ENCODE results near the gene ZIC5.
"Not testable (repeated sequence)": the region's sequence is repeated elsewhere in the genome, so short reads cannot be mapped to it uniquely, and the experiment has no call there.

The ZIC5 gene

GRCh38 chr13:99960663-99961311, 10.8 kb downstream of the ZIC5 start:
- DNase-seq (ENCODE audit: low read depth in 1 of 2, low spot score in 1 of 2), result no peak

DNA sequence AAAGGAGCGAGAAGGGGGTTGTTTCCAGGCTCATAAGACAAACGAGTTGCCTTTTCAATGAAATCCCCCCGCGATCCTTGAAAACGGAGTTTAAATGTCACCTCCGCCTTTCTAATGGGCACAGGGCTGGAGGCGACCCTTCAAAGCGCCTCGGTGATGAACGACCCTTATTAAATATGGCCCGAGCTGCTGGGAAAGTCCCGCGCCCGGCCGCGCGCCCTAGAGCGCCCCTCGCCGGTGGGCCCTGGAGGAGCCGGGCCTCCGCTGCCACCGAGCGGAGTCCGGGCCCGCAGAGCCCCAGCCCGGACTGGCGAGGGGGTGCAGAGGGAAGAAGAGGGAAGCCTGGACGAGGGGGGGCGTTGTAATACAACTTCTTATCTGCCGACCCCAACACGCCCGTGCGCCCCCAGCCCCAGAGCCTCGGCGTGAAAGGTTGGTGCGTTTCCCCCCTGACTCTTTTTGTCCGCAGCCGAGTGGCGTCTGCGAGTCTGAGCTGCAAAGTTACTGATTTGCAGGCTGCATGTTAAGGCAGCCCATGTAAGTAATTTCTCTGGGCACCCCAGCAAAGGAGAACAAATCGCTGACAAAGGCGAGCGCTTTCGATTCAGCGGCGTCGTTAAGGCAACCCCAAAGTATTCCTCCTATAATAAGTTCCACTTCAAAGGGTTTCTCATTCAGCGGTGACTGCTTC, 11.9 kb downstream of the ZIC5 start:
- no peak for DNase-seq (ENCODE audit: low read depth in 1 of 2, low spot score in 1 of 2)

- DNase-seq (ENCODE audit: low read depth in 1 of 2, low spot score in 1 of 2), result no peak
Measured at GRCh38 chr13:99959127-99959539, 12.4 kb downstream of the ZIC5 start.

- DNase-seq (ENCODE audit: low read depth in 1 of 2, low spot score in 1 of 2), result no peak
Measured at GRCh38 chr13:99958406-99959126, 13.0 kb downstream of the ZIC5 start.

- DNase-seq (ENCODE audit: low read depth in 1 of 2, low spot score in 1 of 2), result no peak
Measured at GRCh38 chr13:99956473-99957349, 14.9 kb downstream of the ZIC5 start.

- no peak for DNase-seq (ENCODE audit: low read depth in 1 of 2, low spot score in 1 of 2)
Measured at GRCh38 chr13:99955747-99956472, 15.7 kb downstream of the ZIC5 start.

DNA sequence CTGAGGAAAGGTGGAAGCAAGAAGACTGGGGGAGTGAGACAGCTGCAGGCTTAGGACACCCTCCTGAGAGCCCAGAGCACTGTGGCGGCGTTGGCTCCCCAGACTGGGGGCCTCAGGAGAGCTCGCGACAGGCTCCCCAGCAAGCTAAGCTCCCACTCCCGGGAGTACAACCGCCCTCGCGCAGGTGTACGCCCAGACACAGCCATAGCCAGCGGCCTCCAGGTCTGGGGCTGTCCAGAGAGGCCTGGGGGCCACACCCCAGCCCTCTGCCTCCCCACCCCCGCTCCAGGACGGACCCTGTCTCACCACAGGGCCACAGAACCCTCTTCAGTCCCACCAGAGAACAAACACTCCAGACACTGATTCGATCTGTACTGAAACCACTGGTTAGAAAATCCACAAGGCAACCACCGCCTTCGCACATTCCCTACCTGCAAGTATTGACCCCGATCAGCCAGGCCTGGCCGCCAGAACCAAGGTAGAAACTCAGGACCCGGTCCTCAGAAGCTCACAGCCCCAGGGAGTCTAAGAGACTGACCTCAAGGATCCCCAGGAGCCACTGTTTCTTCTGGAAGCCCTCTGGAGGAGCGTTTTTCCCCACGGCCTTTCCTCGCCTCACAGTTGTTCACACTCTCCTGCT, 16.3 kb downstream of the ZIC5 start:
- DNase-seq (ENCODE audit: low read depth in 1 of 2, low spot score in 1 of 2), result no peak

- no peak for DNase-seq (ENCODE audit: low read depth in 1 of 2, low spot score in 1 of 2)
Measured at GRCh38 chr13:99953138-99953755, 18.3 kb downstream of the ZIC5 start.

- DNase-seq (ENCODE audit: low read depth in 1 of 2, low spot score in 1 of 2), result not testable (repeated sequence)
Measured at GRCh38 chr13:99951666-99952065, 19.9 kb downstream of the ZIC5 start.

DNA sequence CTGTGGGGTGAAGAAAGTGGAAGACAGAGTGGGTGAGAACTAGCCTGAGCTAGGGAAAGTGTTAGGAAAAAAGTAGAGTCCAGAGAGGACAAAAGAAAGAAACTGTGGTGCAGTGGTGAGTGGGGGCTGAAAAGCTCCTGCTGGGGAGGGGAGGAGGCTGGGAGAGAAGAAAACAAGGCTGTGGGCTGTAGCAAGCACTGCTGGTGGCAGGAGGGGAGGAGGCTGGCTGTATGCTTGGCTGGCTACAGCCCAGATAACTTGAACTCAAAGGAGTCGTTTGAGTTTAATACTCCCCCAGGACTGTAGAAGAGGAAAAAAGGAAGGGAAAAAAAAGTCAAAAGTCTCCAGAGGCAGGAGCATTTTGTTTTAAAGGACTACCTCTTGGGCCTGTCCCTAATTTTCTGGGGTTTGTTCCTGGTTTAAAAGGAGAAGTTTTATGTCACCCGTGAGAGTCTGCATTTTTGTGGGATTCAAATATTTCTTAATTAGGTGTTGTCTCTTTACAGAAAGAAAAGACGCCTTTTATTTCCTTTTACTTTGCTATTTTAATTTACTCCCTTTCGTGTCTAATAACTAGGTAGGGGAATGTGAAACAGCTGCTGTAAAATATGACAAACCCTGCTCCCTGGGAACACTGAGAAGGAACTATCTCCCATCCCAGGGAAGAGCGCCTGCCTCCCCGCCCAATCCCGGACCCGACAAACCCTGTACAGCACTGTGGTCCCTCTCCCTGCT, 21.7 kb downstream of the ZIC5 start:
- DNase-seq (ENCODE audit: low read depth in 1 of 2, low spot score in 1 of 2), result no peak

DNA sequence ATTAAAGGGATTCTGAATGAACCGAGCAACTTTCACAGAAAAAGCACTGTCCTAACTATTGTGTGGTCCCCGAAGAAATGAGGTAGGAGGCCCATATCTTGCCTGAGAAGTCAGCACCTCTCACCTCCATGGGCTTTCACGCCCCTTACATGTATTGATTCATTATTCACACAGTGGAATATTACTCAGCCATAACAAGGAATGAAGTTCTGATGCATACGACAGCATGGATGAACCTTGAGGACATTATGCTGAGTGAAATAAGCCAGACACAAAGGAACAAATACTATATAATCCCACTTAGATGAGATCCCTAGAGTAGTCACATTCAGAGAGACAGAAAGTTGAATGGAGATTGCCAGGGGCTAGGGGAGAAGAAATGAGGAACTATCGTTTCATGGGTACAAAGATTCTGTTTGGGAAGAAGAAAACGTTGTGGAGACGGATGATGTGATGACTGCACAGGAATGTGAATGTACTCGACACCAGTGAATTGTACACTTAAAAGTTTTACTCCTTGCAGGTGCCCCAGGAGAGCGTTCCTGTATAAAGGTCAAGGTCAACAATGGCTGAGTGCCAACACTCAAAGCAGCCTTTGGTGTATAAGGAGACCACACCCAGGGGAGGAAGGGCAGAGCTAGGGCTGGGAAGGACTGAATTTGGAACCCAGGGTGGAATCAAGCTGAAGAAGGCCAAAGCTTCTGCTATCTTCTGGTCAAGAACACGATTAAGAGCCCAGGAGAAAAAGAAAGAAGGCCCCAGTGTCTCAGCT, 22.5 kb downstream of the ZIC5 start:
- no peak for DNase-seq (ENCODE audit: low read depth in 1 of 2, low spot score in 1 of 2)

DNA sequence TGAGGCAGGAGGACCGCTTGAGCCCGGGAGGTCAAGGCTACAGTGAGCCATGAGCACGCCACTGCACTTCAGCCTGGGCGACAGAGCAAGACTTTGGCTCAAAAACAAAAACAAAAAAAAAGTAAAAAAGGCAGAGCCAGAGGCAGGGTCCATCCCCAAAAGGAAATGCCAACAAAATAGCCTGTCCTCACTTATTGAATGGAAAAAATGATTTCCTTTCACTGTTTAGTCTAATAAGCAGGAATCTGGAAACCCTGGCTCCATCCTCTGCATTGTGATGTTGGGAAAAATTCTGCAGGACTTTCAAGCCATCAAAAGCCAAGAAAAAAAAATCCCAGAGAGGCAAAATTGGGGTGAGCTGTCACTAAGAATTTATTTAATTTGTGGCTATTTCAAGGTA, 23.2 kb downstream of the ZIC5 start:
- DNase-seq (ENCODE audit: low read depth in 1 of 2, low spot score in 1 of 2), result no peak

DNA sequence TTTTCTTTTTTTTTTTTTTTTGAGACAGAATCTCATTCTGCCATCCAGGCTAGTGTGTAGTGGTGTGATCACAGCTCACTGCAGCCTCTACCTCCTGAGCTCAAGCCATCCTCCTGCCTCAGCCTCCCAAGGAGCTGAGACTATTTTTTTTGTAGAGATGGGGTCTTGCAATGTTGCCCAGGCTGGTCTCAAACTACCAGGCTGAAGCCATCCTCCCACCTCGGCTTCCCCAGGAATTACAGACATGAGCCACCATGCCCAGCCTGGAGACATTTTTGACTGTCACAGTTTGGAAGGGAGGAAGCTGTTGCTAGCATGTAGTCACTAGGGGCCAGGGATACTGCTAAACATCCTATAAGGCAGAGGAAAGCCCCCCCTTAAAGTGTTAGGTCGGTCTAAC, 23.9 kb downstream of the ZIC5 start:
- no peak for DNase-seq (ENCODE audit: low read depth in 1 of 2, low spot score in 1 of 2)

DNA sequence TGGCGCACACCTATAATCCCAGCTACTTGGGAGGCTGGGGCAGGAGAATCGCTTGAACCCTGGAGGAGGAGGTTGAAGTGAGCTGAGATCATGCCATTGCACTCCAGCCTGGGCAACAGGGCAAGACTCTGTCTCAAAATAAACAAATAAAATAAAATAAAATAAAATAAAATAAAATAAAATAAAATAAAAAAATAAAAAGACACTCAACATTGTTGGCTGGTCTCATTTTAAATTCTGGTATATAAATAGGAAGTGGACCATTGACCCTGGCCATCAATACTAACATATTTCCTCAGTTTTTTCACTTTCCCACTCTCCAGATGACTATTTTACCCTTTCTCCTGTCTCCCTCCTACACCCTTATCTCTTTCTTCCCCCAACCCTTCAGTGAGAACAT, 26.1 kb downstream of the ZIC5 start:
- DNase-seq (ENCODE audit: low read depth in 1 of 2, low spot score in 1 of 2), result not testable (repeated sequence)

- no peak for DNase-seq (ENCODE audit: low read depth in 1 of 2, low spot score in 1 of 2)
Measured at GRCh38 chr13:99944606-99945005, 27.0 kb downstream of the ZIC5 start.

GRCh38 chr13:99944102-99944501, 27.5 kb downstream of the ZIC5 start:
- DNase-seq (ENCODE audit: low read depth in 1 of 2, low spot score in 1 of 2), result no peak

DNA sequence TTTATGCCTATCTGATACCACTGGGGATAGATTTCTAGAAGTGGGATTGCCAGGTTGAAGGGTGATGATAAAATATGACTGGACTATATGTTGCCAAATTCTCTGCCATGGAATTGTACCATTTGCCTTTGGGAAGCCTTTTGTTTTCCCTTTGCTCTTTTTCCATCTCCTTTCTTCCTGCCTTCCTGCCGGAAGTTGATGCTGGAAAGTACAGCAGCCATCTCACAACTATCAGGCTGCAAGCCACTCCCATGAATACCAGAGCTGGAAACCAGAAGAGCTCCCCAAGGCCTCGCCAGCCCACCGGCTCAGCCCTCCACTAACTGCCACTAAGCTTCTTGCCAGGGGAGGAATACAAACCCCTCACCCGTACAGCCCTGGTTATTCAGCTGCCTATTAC, 29.7 kb downstream of the ZIC5 start:
- no peak for DNase-seq (ENCODE audit: low read depth in 1 of 2, low spot score in 1 of 2)

- no peak for DNase-seq (ENCODE audit: low read depth in 1 of 2, low spot score in 1 of 2)
Measured at GRCh38 chr13:99941086-99941485, 30.5 kb downstream of the ZIC5 start.

All from activated CD4-positive, alpha-beta T cell treated with anti-CD3 and anti-CD28 coated beads, Interleukin-2, amount 50 U/mL, for 24 hours (primary cell).